GM19438 (cell line): ENCODE measurements around the gene AGAP4.
"Not testable (repeated sequence)": the region's sequence is repeated elsewhere in the genome, so short reads cannot be mapped to it uniquely, and the experiment has no call there.

Experiments used
- ATAC-seq: cut with Tn5 transposase; IDR thresholded peaks from one replicate; pipeline ENCODE4 v1.9.1; 2021; ENCODE audit warnings: low read depth; ENCODE audit not compliant: unreplicated experiment

AGAP4 gene

GRCh38 chr10:45847400-45847799 is at the start of gene AGAP4:
AGAP4 (minus strand) TSS chr10:45847500; CDS start chr10:45847347, 153 bp downstream.
- not testable (repeated sequence) for ATAC-seq

GRCh38 chr10:45890721-45891120 is 43.4 kb upstream of the AGAP4 start:
- not testable (repeated sequence) for ATAC-seq

DNA sequence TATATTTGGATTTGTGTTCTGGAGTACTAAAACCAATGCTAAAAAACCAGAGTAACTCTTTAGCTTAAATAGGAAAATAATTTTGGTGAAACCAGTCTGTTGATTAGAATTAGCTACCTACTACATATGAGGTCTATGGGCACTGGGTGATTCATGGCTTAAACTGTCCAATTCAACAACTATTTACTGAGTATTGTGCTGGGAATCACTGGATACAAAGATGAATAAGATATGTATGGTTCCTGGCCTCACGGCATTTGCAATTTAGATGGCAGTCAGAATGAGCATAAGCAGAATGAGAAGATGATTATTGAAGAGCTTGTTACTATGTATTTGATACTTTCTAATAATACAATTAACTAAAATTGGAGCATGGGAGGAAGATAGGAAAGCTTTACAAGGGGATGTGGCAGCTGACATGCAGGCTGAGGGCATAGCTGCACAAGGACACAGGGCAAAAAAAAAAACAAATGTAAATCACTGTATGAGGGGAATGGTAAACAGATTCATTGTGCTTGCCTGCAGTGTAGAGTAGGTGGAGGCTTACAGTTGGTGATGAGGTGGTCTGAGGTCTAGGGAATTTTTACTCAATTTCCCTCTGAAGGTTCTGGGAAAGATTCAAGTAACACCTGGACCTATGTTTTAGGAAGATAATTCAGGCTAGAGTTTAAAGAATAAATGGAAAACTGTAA is 42.4 kb upstream of the AGAP4 start:
- not testable (repeated sequence) for ATAC-seq

GRCh38 chr10:45882880-45883279 is 35.6 kb upstream of the AGAP4 start:
- not testable (repeated sequence) for ATAC-seq

DNA sequence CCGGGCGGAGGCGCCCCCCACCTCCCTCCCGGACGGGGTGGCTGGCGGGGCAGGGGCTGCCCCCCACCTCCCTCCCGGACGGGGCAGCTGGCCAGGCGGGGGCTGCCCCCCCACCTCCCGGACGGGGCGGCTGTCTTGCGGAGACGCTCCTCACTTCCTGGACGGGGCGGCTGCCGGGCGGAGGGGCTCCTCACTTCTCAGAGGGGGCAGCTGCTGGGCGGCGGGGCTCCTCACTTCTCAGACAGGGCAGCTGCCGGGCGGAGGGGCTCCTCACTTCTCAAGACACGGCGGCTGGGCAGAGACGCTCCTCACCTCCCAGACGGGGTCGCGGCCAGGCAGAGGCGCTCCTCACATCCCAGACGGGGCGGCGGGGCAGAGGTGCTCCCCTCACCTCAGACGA is 18.1 kb upstream of the AGAP4 start:
- ATAC-seq: not testable (repeated sequence)

DNA sequence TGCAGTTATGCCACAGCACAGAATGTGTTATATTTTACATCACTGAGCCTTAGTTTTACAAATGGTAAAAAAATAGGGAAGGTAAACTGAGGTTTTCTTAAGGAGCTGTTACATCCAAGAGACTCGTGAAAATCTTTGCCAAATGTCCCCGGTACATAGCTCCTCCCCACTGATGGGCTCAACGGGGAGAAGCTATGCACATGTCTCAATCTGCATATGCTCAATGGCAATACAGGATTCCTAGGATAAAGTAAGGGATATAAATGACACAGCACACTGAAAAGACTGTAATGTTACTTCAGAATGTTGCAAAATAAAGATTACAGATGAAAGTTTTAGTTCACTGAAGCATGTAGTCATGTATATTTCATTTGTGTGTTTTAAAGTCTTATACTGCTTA is 17.0 kb upstream of the AGAP4 start:
- ATAC-seq: not testable (repeated sequence)

- ATAC-seq: not testable (repeated sequence)
Observed at GRCh38 chr10:45863632-45864031, 16.3 kb upstream of the AGAP4 start.

GRCh38 chr10:45857931-45858330 is 10.6 kb upstream of the AGAP4 start:
- not testable (repeated sequence) for ATAC-seq

- not testable (repeated sequence) for ATAC-seq
Observed at GRCh38 chr10:45848467-45848866, 1.2 kb upstream of the AGAP4 start.

DNA sequence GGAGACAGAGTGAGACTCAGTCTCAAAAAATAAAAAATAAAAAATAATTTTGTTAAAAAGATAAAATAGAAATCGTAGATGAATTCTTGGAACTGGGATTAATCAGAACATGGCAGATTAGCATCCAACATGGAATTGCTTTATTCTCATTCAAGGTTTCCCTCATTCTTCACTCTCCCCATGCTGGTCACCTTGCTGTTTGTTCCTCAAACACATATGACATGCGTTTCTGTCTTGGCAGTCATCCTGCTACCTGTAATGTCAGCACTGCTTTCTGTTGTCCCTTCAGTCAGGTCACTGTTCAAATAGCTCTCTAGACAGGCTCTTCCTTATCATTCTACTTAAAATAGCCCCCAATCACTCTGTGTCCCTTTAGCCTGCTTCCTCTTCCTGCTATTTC is 24.4 kb downstream of the AGAP4 start:
- not testable (repeated sequence) for ATAC-seq

DNA sequence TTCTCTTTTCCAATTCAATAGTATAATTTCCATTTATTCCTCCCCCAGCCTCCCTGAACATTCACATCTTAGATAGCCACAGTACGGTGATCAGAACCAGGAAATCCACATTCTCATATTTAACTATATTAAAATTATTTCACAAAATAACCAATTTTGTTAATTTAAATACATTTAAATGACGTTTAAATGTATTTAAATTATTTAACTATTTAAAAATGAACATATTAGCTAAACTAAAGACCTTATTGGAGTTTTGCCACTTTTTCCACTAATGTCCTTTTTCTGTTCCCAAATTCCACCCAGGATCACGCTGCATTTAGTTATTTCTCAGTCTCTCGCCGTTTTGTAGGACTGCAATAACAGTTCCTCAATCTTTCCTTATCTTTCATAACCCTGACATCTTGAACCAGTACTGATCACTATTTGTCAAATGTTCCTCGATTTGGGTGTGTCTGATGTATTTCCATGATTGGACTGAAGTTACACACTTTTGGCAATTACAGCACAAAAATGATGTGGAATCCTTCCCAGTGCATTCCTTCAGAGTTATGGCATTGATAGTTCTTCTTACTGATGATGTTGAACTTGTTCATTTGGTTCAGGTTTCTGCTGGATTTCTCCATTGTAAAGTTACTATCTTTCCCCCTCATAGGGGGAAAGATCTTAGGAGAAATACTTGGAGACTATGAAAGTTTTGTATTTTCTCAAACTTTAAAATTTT is 27.0 kb downstream of the AGAP4 start:
- ATAC-seq: not testable (repeated sequence)

DNA sequence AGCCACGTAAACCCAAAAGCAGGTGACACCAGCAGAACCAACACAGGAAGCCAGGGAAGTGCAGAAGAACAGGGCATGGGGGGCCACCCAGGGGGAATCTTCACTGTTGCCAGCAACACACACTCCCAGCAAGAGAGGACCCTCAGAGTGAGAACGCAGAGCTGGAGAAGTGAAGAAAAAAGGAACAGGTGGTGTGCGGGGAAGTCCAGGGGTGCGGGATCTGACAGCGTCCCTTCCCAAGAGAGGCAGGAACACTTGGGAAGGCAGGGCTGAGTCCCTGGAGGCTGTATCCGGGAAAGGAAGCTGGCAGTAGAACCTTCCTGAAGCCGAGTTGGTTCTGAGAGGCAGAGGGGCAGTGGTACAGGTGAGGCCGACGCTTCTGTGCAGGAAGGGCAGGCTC is 27.7 kb downstream of the AGAP4 start:
- no peak for ATAC-seq

DNA sequence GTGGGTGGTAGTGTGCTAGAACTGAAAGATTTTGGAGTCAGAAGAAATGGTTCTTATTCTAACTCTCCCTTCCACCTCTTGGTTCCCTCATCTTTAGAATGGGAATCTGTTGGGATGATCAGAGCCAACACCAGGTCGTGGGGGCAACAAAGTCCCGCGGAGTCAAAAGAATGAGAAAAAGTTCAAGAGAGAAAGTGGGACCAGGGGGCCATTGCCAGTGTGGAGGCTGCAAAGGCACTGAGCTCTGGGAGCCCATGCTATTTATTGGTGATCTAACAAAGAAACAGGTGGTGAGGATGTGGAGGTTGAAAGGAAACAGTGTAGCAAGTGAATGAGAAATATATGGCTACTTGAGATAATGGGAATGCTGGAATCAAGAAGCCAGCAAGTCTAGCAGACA is 29.4 kb downstream of the AGAP4 start:
- ATAC-seq: no peak

GRCh38 chr10:45817130-45817859 is 30.0 kb downstream of the AGAP4 start:
- ATAC-seq: no peak

DNA sequence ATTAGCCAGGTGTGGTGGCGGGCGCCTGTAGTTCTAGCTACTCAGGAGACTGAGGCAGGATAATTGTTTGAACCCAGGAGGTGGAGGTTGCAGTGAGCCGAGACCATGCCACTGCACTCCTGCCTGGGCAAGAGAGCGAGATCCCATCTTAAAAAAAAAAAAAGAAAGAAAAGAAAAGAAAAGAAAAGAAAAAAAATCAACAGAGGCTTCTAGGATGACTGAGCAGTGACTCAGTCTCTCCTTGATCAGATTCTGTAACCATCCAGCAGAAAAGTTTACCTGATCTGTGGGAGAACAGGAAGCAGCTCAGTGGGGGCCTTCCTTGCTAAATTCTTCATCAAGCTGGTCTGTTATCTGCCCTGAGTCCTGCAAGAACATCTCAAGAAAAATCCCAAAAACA is 33.2 kb downstream of the AGAP4 start:
- ATAC-seq: not testable (repeated sequence)

- ATAC-seq: not testable (repeated sequence)
Observed at GRCh38 chr10:45812959-45813358, 34.3 kb downstream of the AGAP4 start.

DNA sequence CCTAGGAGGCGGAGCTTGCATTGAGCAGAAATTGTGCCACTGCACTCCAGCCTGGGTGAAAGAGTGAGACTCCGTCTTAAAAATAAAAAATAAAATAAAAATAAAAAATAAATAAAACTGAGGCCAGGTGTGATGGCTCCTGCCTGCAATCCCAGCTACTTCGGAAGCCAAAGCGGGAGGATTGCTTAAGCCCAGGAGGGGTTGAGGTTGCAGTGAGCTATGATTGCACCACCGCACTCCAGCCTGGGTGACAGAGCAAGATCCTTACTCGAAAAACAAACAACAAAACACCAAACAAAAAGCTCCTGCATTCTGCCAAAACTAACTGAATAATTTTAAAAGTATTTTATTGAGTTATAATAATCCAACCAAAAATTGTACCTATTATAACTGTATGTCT is 36.2 kb downstream of the AGAP4 start:
- no peak for ATAC-seq

DNA sequence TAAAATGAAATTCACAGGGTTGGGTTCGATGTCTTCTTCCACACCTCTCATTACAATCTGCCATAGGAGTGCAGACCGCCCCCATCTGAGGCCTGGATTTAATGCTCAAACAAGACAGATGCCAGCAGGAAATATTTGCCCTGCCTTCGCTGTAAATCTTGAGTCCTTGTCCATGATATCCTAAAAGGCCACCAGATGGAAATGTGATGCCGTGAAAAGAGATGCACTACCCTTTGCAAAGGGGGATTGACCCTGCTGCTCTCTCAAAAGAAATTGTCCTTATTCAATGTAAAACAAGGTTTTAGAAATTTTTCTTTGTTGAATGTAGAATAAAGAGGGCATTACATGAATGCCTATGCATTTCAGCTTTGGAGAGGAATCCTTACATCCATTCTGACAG is 37.5 kb downstream of the AGAP4 start:
- no peak for ATAC-seq

DNA sequence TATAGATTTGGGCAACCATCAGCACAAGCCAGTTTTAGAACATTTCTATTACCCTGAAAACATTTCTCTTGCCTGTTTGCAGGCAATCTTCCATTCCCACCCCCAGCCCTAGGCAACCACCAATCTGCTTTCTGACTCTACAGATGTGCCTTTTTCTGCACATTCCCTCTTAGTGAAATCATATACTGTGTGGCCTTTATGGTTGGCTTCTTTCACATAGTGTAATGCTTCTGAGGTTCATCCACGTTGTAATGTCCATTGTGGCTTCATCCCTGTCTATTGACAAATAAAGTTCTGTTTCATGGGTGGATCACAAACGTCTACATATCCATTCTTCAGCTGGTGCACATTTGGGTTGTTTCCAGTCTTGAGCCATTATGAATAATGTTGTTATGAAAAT is 42.3 kb downstream of the AGAP4 start:
- not testable (repeated sequence) for ATAC-seq

DNA sequence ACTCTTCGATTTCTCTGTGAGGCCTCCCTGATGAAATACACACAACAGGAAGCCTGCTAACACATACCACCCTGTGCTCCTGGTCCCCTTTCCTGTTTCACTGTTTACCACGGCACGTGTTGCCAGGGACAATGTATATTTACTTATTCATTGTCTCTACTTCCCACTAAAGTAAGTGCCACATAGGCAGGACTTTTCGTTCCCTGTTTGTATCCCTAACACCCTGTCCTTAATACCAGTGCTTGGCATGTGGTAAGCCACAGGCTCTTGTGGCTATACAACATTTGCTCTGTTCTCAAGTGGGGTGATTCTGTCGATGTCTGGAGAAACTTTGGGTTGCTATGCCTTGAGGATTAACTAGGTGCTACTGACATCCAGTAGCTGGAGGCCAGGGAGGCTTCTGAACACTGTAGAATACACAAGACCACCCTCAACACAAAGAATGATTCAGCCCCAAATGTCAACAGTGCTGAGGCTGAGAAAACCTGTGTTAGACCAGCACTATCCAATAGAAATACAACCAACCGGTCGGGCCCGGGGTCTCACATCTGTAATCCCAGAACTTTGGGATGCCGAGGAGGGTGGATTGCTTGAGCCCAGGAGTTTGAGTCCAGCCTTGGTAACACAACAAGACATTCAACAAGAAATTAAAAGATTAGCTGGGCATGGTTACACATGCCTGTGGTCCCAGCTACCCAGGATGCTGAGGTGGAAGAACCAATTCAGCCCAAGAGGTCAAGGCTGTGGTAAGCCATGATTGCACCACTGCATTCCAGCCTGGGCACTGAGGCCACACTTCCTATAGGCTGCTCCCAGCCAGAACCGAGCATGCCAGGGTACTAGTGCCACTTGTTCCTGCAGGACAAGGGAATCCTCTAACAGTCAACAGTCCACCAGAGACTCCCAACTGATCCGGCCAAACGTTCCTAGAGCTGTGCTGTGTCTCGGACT is 44.0 kb downstream of the AGAP4 start:
- not testable (repeated sequence) for ATAC-seq
